ENCODE measurements around the gene HSD17B4. TPM values are rescaled to one million over a fixed set of nuclear protein-coding genes. Genes with fewer than 3 reads are reported as not detected.
A peak's percentile ranks its signal among the peaks of the same experiment; 100 is the strongest.

The HSD17B4 gene
- total and polyA plus RNA-seq, 9 of the 15 experiments (the other 6 are each of a cell fraction or from before 2014, with no cell fraction given), result 50.6 to 187 (median 94.6) TPM

DNA sequence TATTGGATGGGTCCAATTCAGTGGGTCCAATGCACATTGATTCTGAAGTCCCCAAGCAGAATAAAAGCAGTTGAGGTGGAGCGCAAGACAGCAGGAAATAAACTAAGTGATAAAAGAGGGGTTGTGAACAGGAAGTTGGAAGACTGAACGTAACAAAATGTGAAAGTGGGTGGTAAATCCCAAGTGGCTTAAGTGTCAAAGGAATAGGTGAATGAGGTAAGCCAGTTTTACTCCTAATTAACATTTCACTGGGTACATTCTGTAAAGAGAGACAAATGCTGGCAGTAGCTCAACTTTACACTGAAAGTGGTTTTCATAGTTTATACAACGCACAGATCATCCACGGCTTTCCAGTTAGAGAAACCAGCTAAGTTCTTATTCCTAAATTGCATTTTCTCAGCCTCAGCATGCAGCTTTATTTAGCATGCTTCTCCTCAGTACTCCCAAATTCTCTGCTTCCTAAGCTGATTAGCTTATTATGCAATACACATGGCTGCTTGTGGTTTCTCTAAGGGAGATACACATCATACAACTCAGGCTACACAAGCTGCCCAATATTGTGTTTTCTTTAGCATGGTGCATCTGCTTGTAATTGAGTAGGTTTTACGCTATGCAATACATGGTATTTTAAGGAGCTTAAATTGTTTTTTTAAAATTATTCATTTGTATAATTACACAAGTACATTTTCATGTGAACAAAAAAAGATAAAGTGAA, 34.2 kb upstream of the HSD17B4 start (continued):
- no peak for TF ChIP-seq CUX1 (CRISPR knock-in tag; IDR thresholded peaks at IDR 0.05)
- TF ChIP-seq, protein P1, sequence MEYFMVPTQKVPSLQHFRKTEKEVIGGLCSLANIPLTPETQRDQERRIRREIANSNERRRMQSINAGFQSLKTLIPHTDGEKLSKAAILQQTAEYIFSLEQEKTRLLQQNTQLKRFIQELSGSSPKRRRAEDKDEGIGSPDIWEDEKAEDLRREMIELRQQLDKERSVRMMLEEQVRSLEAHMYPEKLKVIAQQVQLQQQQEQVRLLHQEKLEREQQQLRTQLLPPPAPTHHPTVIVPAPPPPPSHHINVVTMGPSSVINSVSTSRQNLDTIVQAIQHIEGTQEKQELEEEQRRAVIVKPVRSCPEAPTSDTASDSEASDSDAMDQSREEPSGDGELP (CRISPR knock-in tag; IDR thresholded peaks at IDR 0.05; ENCODE audit: borderline replicate concordance), result no peak
- TF ChIP-seq, protein P2, sequence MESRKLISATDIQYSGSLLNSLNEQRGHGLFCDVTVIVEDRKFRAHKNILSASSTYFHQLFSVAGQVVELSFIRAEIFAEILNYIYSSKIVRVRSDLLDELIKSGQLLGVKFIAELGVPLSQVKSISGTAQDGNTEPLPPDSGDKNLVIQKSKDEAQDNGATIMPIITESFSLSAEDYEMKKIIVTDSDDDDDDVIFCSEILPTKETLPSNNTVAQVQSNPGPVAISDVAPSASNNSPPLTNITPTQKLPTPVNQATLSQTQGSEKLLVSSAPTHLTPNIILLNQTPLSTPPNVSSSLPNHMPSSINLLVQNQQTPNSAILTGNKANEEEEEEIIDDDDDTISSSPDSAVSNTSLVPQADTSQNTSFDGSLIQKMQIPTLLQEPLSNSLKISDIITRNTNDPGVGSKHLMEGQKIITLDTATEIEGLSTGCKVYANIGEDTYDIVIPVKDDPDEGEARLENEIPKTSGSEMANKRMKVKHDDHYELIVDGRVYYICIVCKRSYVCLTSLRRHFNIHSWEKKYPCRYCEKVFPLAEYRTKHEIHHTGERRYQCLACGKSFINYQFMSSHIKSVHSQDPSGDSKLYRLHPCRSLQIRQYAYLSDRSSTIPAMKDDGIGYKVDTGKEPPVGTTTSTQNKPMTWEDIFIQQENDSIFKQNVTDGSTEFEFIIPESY (CRISPR knock-in tag; IDR thresholded peaks at IDR 0.05), result no peak
- peak; percentile 22 for TF ChIP-seq HDAC3 (IDR thresholded peaks at IDR 0.05; ENCODE audit: borderline replicate concordance, partially characterized antibody)
- TF ChIP-seq CREB5 (CRISPR knock-in tag; IDR thresholded peaks at IDR 0.05), result no peak
- TF ChIP-seq JUN (IDR thresholded peaks at IDR 0.05; ENCODE audit: borderline replicate concordance, low read depth, low read length), result no peak
- no peak for TF ChIP-seq JUN (CRISPR knock-in tag; IDR thresholded peaks at IDR 0.05; ENCODE audit: borderline replicate concordance)
- TF ChIP-seq CEBPG (CRISPR knock-in tag; IDR thresholded peaks at IDR 0.05), result peak; percentile 86
- peak; percentile 96 to 97 for TF ChIP-seq CEBPG (tag; conservative IDR thresholded peaks at IDR 0.05 in 1 of 2, IDR thresholded peaks at IDR 0.05 in 1 of 2)
- TF ChIP-seq, protein P3, sequence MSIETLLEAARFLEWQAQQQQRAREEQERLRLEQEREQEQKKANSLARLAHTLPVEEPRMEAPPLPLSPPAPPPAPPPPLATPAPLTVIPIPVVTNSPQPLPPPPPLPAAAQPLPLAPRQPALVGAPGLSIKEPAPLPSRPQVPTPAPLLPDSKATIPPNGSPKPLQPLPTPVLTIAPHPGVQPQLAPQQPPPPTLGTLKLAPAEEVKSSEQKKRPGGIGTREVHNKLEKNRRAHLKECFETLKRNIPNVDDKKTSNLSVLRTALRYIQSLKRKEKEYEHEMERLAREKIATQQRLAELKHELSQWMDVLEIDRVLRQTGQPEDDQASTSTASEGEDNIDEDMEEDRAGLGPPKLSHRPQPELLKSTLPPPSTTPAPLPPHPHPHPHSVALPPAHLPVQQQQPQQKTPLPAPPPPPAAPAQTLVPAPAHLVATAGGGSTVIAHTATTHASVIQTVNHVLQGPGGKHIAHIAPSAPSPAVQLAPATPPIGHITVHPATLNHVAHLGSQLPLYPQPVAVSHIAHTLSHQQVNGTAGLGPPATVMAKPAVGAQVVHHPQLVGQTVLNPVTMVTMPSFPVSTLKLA (conservative IDR thresholded peaks at IDR 0.05), result 0 out of 4 replicates have a peak, but pooled peaks of 1 of the 2 experiments have one; percentile 16
- TF ChIP-seq IRF9 (tag; IDR thresholded peaks at IDR 0.05), result peak; percentile 88
- no peak for TF ChIP-seq ZNF24 (IDR thresholded peaks at IDR 0.05)
- TF ChIP-seq TBL1XR1 (IDR thresholded peaks at IDR 0.05; ENCODE audit: low read length in 2 of 2), result no peak; a peak in 1 of 4 replicates
